GM21619 (cell line): ENCODE data around the gene C1QTNF3.
"Not testable (repeated sequence)": the region's sequence is repeated elsewhere in the genome, so short reads cannot be mapped to it uniquely, and the experiment has no call there.

ENCODE experiments used
- ATAC-seq: cut with Tn5 transposase; IDR thresholded peaks from one replicate; pipeline ENCODE4 v1.9.1; 2021; ENCODE audit not compliant: unreplicated experiment

The C1QTNF3 gene, protein sequence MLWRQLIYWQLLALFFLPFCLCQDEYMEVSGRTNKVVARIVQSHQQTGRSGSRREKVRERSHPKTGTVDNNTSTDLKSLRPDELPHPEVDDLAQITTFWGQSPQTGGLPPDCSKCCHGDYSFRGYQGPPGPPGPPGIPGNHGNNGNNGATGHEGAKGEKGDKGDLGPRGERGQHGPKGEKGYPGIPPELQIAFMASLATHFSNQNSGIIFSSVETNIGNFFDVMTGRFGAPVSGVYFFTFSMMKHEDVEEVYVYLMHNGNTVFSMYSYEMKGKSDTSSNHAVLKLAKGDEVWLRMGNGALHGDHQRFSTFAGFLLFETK

GRCh38 chr5:34043099-34043876, at the start of gene C1QTNF3:
Gene C1QTNF3 (minus strand): TSS chr5:34043213. CDS start chr5:34043125, 88 bp downstream.
- ATAC-seq, result no peak

- not testable (repeated sequence) for ATAC-seq
These were observed 48.0 kb upstream of the C1QTNF3 start for GRCh38 chr5:34091039-34091438.

DNA sequence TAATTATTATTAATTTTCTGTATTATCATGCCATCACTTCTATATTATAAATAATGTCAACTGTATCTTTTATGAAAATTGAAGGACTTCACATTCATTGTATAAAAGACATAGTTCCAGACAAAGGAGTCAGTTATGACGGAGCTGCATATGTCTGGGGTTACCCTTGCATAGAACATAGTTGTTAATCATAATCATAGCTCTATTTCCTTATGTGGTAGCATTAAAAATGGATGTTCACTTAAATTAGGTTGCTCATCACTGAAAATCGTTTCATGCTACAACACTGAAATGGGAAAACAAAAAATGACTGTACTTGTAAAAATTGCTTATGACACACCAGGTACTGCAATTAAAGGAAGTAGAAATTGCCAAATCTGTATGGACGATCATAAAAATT, 46.8 kb upstream of the C1QTNF3 start:
- not testable (repeated sequence) for ATAC-seq

DNA sequence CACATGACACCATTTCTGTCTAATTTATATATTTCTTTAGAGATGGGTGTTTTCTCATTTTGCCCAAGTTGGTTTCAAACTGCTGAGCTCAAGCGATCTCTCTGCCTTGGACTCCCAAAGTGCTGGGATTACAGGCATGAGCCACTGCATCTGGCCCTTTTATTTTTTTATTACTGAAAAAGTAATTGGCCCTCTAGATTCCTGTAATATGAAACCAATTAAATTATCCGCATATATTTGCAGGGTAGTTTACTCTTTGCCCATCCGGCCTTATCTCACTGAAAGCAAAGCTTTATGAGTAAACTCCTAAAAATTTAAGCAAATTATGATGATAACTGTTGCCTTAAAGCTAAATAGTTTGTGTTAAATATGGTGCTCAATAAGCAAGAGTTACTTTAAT, 44.7 kb upstream of the C1QTNF3 start:
- not testable (repeated sequence) for ATAC-seq

DNA sequence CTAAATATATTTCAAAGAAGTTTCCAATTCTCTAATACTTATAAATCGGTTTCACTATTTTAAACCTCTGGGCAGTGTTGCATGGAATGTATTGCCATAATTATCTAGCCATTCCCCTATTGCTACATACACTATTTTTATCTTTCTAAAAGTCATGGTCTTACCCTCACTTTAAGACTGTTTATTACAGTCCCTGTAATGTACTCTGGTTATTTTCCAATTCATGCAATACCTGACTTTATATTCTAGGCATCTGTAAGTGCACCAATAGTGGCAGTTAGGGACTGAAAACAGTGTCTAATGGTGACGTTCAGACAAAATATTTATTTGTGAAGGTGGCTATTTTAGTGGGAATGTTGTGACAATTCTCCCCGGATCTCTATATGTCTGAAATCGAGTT, 40.9 kb upstream of the C1QTNF3 start:
- not testable (repeated sequence) for ATAC-seq

GRCh38 chr5:34079505-34079904, 36.5 kb upstream of the C1QTNF3 start:
- ATAC-seq, result not testable (repeated sequence)

- ATAC-seq, result not testable (repeated sequence)
These were observed 34.6 kb upstream of the C1QTNF3 start for GRCh38 chr5:34077636-34078035.

GRCh38 chr5:34076719-34077364, 33.8 kb upstream of the C1QTNF3 start:
- ATAC-seq, result not testable (repeated sequence)

GRCh38 chr5:34074472-34074871, 31.5 kb upstream of the C1QTNF3 start:
- ATAC-seq, result not testable (repeated sequence)

GRCh38 chr5:34074071-34074470, 31.1 kb upstream of the C1QTNF3 start:
- not testable (repeated sequence) for ATAC-seq

DNA sequence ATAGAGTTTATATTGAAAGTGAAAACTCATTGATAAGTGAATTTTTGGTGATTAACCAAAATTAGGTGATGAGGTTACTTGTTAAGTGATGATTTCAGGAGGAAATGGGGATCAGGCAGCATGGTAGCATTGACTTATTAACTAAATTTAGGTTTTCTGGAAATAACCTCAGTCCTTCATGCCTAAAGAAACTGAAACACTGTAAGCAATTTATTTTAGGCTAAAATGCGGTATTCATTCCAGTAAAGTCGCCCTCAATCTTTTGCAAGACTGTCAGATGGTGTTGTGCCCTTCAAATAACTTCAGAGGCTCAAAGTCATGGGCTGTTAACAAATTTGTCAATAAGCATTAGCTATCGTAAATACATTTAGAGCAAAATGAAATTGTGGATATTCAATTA, 27.6 kb upstream of the C1QTNF3 start:
- ATAC-seq, result not testable (repeated sequence)

GRCh38 chr5:34064656-34065055, 21.6 kb upstream of the C1QTNF3 start:
- ATAC-seq, result no peak

GRCh38 chr5:34062419-34062818, 19.4 kb upstream of the C1QTNF3 start:
- ATAC-seq, result no peak

DNA sequence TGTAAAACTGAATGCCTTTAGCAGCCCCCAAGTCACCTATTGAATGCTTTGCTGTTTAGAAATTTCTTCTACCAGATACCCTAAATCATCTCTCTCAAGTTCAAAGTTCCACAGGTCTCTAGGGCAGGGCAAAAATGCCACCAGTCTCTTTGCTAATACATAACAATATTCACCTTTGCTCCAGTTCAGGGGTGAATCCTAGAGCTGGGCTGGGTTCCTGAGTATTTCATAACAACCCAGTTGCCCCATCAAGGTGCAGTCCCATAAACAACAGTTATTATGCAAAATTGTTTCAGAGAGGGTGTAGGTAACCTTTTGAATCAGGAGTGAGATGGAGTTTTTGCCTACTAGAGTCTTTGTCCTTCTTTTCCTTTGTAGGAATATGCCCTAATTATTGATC, 19.0 kb upstream of the C1QTNF3 start:
- ATAC-seq, result no peak

GRCh38 chr5:34059977-34060376, 17.0 kb upstream of the C1QTNF3 start:
- no peak for ATAC-seq

DNA sequence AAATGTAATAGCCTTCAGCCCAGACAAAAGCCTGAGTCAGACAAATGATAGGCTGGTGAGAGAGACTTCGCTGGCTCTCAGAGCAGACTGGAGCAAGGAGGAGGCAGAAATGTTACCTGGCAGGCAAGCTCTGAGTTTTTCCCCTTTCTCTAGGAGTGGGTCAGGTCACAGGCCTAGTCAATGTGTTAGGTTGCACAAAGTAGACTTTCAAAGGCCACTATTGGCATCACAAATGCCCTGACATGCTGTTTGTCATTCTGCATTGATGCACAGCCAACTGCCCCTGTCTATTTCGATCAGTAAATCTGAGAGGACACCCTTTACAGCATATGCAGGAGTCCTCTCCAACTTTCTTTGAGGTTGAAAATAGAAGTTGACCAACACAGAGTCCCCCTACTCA, 15.5 kb upstream of the C1QTNF3 start:
- no peak for ATAC-seq

DNA sequence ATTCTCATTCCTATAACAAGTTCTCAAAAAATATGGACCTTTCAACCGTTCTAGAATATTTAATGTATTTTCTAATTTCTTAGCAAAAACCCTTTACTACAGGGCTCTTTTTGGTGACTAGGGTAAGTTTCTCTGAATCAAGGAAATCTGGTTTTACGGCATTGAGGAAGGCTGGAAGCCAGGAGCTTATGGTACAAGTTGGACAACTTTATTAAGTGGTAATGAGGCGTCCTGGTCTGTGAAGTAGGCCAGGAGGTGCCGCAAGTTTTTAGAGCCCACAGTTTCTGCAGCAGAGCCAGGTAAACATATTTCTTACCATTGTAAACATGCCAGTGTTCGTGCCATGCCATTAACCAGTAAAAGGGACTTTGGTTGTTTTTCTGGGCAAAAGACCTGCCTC, 14.6 kb upstream of the C1QTNF3 start:
- no peak for ATAC-seq

GRCh38 chr5:34057118-34057517, 14.1 kb upstream of the C1QTNF3 start:
- no peak for ATAC-seq

- no peak for ATAC-seq
These were observed 12.7 kb upstream of the C1QTNF3 start for GRCh38 chr5:34055667-34056066.

- no peak for ATAC-seq
These were observed 11.4 kb upstream of the C1QTNF3 start for GRCh38 chr5:34054400-34054729.

DNA sequence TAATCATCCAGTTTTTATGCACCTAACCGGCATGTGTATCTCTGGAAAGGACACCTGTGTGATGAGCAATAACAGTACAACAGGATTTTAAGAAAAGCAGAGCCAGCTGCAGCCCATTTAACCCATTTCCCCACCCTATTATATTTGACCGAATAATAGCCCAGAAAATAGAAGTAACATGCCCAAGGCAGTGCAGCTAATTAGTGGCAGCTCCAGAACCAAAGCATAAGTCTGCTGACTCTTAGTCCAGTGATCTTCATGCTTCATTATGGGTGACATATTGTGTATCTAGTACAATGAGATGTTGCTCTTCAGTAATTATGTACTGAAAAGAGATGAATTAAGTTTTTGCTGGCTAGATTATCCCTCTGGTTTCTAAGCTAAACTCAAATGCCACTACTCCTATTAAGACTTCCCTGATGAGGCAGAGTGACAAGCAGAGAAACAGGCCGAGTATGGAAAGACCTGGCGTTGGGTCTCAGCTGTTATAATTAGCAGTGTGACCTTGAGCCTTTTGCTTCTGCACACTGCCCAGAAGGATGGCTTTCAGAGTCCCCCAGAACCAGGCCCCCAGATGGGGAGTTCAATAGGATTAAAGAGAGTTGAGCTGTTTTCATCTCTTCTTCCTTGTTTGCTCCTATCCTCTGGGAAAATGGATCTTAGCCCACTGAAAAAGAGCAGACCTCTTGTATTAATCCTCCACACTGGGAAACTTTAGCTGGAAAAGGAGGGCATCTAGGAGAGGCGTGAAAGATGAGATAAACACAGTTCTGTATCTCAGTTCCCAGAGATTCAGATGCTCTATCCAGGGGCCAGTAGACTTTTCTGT, 10.8 kb upstream of the C1QTNF3 start:
- ATAC-seq, result no peak
